ENCODE measurements around the gene C15orf39. TPM values are rescaled to one million over a fixed set of nuclear protein-coding genes. Genes with fewer than 3 reads are reported as not detected.
"Not testable (repeated sequence)": the region's sequence is repeated elsewhere in the genome, so short reads cannot be mapped to it uniquely, and the experiment has no call there.

Gene C15orf39
- total RNA-seq, 4 donors from 2014 or later, result 10.6 to 18.3 (median 16.7) TPM

DNA sequence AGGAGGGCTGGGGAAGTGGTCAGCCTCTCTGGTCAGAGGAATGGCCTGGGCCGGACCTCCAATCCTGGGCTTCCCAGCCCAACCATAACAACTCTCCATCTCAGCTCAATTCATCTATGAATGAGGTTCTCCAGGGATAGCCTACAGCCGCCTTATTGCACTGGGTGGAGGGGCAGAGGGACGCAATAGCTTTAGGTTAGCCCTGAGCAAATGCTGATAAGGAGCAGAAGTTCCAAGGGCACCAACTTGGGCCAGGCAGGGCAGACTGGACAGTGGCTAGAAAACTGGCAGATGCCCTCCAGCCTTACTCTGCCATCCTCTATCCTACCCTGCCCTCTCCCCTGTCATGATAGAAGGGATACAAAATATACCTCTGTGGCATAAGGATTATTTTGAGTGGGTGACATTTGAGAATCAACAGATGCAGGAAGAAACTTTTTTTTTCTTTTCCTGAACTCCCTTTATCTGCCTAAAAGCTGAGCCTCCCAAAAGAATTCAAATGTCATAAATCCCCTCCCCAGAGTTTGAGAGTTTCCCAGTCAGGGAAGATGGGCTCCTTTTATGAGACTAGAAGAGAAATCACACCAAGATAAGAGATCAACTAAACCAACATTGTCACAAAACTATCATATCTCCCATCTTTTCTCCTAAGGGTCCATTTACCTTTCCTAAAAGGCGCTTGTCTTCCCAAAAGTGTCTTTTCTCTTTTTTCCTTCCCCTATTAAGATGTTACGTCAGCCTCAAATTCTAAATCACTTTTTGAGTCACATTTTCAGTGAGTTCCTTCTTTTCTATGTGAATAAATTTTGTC lies 40.4 kb upstream of the C15orf39 start:
- peaks cover 7 to 9% of the 10 kb centered on the region in 2 donors for H3K4me1 ChIP-seq
- 93% methylated on average over 5 of the region's 5 CpGs for WGBS, 2 donors
- H3K36me3 ChIP-seq, result no peaks in the 10 kb centered on the region
- H3K27ac ChIP-seq, result no peak overlapping the region
- H3K9me3 ChIP-seq, result no peaks in the 10 kb centered on the region
- DNase-seq, result no peak
- intact Hi-C loops (cut with DNase I), result no loop called here
- TF ChIP-seq POLR2A (IDR thresholded peaks at IDR 0.05), result no peak
- TF ChIP-seq, protein P1, sequence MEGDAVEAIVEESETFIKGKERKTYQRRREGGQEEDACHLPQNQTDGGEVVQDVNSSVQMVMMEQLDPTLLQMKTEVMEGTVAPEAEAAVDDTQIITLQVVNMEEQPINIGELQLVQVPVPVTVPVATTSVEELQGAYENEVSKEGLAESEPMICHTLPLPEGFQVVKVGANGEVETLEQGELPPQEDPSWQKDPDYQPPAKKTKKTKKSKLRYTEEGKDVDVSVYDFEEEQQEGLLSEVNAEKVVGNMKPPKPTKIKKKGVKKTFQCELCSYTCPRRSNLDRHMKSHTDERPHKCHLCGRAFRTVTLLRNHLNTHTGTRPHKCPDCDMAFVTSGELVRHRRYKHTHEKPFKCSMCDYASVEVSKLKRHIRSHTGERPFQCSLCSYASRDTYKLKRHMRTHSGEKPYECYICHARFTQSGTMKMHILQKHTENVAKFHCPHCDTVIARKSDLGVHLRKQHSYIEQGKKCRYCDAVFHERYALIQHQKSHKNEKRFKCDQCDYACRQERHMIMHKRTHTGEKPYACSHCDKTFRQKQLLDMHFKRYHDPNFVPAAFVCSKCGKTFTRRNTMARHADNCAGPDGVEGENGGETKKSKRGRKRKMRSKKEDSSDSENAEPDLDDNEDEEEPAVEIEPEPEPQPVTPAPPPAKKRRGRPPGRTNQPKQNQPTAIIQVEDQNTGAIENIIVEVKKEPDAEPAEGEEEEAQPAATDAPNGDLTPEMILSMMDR (IDR thresholded peaks at IDR 0.05), result no peak
- H3K27me3 ChIP-seq, result no peaks in the 10 kb centered on the region
- no peak overlapping the region for H3K4me3 ChIP-seq (replicated peaks in 1 of 3)

DNA sequence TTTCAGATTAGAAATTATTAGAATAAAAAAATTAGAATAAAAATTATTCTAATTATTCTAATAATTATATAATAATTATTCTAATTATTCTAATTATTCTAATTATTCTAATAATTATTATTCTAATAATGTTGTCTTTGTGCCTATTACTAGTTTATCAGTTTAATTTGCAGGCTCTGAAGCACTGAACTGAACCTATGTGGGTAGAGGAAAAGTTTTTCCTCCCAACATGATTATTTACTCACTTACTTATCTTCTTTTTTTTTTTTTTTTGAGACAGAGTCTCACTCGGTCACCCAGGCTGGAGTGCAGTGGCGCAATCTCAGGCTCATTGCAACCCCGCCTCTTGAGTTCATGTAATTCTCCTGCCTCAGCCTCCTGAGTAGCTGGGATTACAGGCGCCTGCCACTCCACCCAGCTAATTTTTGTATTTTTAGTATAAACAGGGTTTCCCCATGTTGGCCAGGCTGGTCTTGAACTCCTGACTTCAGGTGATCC lies 39.7 kb upstream of the C15orf39 start:
- intact Hi-C loops (cut with DNase I), result no loop called here
- H3K9me3 ChIP-seq, result no peaks in the 10 kb centered on the region
- DNase-seq, result no peak
- no peaks in the 10 kb centered on the region for H3K36me3 ChIP-seq
- 80 to 87% methylated on average over 4 of the region's 4 CpGs for WGBS, 2 donors
- TF ChIP-seq, protein P1 (IDR thresholded peaks at IDR 0.05), result no peak
- no peak for TF ChIP-seq POLR2A (IDR thresholded peaks at IDR 0.05)
- peaks cover under 1 to 2% of the 10 kb centered on the region in 2 donors for H3K4me1 ChIP-seq
- no peak overlapping the region for H3K27ac ChIP-seq
- H3K4me3 ChIP-seq (replicated peaks in 1 of 3), result no peak overlapping the region
- no peaks in the 10 kb centered on the region for H3K27me3 ChIP-seq

DNA sequence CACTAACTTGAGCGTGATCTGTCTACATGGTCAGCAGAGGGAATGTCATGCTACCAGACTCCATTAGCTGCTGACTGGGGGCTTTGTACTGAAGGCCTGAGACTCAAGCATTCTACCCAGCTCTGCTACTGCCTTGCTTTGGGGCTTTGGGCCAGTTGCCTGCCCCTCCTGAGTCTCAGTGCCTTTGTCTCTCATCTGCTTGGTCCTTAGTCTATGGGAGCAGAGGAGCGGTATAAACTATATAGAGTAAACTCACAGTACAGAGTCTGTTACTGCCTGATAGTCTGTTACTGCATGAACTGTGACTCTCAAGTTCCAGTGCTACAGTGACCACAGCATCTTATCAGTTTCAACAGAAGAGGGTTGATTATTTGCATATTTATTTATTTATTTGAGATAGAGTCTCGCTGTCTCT lies 38.5 kb upstream of the C15orf39 start:
- H3K27me3 ChIP-seq, result no peaks in the 10 kb centered on the region
- DNase-seq, result no peak
- no peaks in the 10 kb centered on the region for H3K9me3 ChIP-seq
- H3K36me3 ChIP-seq, result no peaks in the 10 kb centered on the region
- intact Hi-C loops (cut with DNase I), result no loop called here
- H3K4me3 ChIP-seq (replicated peaks in 1 of 3), result no peak overlapping the region
- H3K4me1 ChIP-seq, result no peaks in the 10 kb centered on the region
- 94 to 98% methylated on average over 3 of the region's 3 CpGs for WGBS, 2 donors
- TF ChIP-seq, protein P1 (IDR thresholded peaks at IDR 0.05), result no peak
- no peak for TF ChIP-seq POLR2A (IDR thresholded peaks at IDR 0.05)
- no peak overlapping the region for H3K27ac ChIP-seq

DNA sequence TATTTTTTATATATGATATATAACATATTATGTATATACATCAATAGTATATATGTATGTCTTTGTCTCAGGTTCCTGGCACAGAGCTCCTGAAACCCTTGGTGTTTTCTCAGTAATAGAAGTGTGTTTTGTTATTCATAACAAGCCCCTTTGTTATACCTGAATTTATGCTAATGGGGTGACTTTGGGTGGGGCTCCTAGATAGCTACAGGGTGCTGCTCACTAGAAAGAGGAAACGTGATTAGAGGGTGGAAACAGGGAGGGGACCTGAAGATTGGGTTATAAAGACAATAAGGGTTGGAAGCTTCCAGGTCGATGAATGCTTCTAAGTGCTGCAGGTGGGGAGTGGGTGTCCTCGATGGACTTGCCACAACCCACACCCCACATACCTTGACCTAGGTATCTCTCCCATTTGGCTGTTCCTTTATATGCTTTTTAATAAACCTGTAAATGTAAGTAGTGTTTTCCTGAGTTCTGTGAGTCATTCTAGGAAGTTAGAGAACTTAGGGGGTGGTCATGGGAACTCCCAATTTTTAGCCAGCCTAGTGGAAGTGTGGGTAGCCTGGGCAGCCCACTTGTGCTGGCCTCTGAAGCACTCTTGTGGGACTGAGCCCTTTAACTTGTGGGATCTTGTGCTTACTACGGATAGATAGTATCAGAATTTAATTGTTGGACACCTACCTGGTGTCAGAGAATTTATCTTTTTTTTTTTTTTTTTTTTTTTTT lies 36.9 kb upstream of the C15orf39 start:
- intact Hi-C loops (cut with DNase I), result no loop called here
- no peak for TF ChIP-seq POLR2A (IDR thresholded peaks at IDR 0.05)
- TF ChIP-seq, protein P1 (IDR thresholded peaks at IDR 0.05), result no peak

DNA sequence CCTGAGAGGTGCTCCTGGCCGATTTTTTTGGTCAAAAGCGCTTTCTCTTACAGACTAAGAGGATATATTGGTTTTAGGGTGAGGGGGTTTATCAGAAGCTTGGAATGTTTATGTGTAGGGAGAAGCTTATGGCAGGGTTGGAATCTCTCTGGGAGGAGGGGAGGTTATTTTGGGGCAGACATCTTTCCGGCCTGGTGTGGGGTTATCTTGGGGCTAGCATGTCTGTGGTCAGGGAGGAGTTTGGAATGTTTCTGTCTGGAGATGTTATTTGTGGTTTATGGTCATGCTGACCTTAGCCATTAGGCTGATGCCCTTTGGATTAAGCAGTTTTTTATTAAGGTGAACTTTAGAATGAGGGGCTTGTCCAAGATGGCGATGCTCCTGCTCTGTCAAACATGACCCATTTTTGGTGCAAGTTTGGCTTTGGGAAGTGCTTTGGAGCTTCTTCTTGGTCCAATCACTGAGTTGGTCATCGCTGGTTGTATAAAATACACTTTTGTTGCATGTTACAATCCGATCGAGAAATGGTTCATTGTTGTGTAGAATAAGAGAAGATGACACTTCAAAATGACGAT lies 35.1 kb upstream of the C15orf39 start:
- H3K4me3 ChIP-seq (replicated peaks in 1 of 3); H3K27ac ChIP-seq; H3K27me3 ChIP-seq; intact Hi-C loops (cut with DNase I); H3K36me3 ChIP-seq; DNase-seq; H3K4me1 ChIP-seq; H3K9me3 ChIP-seq: not testable (repeated sequence)
- 79 to 84% methylated on average over 8 of the region's 8 CpGs for WGBS, 2 donors

More for the DNA sequence above, 36.9 kb upstream of the C15orf39 start:
- DNase-seq, result no peak
- Histone ChIP-seq H3K27ac (no peak overlapping the region), H3K36me3 (no peaks in the 10 kb centered on the region), H3K9me3 (no peaks in the 10 kb centered on the region), H3K4me3 (replicated peaks in 1 of 3) (no peak overlapping the region), H3K27me3 (no peaks in the 10 kb centered on the region), H3K4me1 (no peaks in the 10 kb centered on the region)
- WGBS, 2 donors, result 78 to 81% methylated on average over 4 of the region's 4 CpGs
